GM23338 (cell line): ENCODE results near the gene SCYGR2.

Experiments
- POLR2AphosphoS5 ChIP-seq: IDR thresholded peaks from 2 replicates; pipeline ENCODE4 v1.6.1; 2016; ENCODE audit warnings: antibody characterized with exemption, low read depth
- REST ChIP-seq: IDR thresholded peaks from one replicate; pipeline ENCODE4 v1.6.1; 2018; ENCODE audit warnings: antibody characterized with exemption; ENCODE audit not compliant: unreplicated experiment
- TF ChIP-seq, protein P1 (sequence below), 2 experiments: fragments of 200-600 bp in 1 of 2; sonication (generic) in 1 of 2; conservative IDR thresholded peaks; 2 replicates each; pipeline versions ENCODE4 v1.5.1 to v1.6.1; 2016 to 2017; ENCODE audit warnings: antibody characterized with exemption in 2 of 2, low read depth in 2 of 2, mild to moderate bottlenecking in 2 of 2, moderate library complexity in 1 of 2

DNA sequence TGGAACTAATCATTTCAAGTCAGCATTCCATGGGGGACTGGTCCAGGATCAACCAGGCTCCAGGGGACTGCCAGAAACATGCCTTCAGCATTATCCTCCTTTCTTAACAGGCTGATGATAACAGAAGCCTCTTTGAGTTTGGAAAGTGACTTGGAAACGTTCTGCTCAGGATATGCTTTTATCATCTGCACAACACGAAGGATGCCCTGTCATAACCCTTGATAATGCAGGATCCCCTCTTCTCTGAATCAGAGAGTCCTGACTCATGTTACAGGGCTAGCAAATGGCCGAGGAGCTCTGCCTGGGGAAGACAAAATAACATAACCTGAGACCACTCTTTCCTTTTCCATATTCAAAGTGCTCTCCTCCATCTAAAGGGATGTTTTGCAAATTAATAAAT is 9.2 kb downstream of the SCYGR2 start:
- TF ChIP-seq POLR2AphosphoS5 = no peak
- no peak for TF ChIP-seq REST
- TF ChIP-seq, protein P1, sequence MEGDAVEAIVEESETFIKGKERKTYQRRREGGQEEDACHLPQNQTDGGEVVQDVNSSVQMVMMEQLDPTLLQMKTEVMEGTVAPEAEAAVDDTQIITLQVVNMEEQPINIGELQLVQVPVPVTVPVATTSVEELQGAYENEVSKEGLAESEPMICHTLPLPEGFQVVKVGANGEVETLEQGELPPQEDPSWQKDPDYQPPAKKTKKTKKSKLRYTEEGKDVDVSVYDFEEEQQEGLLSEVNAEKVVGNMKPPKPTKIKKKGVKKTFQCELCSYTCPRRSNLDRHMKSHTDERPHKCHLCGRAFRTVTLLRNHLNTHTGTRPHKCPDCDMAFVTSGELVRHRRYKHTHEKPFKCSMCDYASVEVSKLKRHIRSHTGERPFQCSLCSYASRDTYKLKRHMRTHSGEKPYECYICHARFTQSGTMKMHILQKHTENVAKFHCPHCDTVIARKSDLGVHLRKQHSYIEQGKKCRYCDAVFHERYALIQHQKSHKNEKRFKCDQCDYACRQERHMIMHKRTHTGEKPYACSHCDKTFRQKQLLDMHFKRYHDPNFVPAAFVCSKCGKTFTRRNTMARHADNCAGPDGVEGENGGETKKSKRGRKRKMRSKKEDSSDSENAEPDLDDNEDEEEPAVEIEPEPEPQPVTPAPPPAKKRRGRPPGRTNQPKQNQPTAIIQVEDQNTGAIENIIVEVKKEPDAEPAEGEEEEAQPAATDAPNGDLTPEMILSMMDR (conservative IDR thresholded peaks at IDR 0.05; ENCODE audit: low read depth in 2 of 2) = no peak
